PC-9 (cell line): Measurements from ENCODE around the gene PHACTR3. TPM values are rescaled to one million over a fixed set of nuclear protein-coding genes. Genes with fewer than 3 reads are reported as not detected.

Source experiments
- BruUV-seq: library from RNA; stranded (reverse); fragments of 400-500 nt; replicated peaks from 2 replicates; lab custom pipeline; 2021; lab: Mats Ljungman, UMichigan
- CTCF ChIA-PET: fragments of 300-600 bp; sonication (Branson Sonifier 250); formaldehyde crosslinking; loops from one replicate; lab custom pipeline; 2022; ENCODE audit warnings: antibody characterized with exemption; lab: Charles Lee
- POLR2A ChIA-PET: fragments of 300-600 bp; sonication (Branson Sonifier 250); formaldehyde crosslinking; loops from one replicate; lab custom pipeline; 2022; ENCODE audit warnings: antibody characterized with exemption; ENCODE audit not compliant: unreplicated experiment; lab: Charles Lee
- DNase-seq, 2 experiments: peaks; one replicate each; pipeline versions ENCODE4 v3.0.0 to v3.0.0-alpha.2; 2015 to 2022; ENCODE audit warnings: mixed read lengths in 1 of 2
- H2AFZ ChIP-seq: fragments of 200-600 bp; sonication (generic); 2 replicates; pipeline ENCODE4 v1.8.1; 2017; ENCODE audit warnings: antibody characterized with exemption
- H3F3A ChIP-seq: fragments of 200-600 bp; sonication (generic); 2 replicates; pipeline ENCODE4 v1.8.1; 2017; ENCODE audit warnings: antibody characterized with exemption, mild to moderate bottlenecking, low read depth; ENCODE audit not compliant: insufficient read depth
- H3K27ac ChIP-seq: fragments of 200-600 bp; sonication (generic); 2 replicates; pipeline ENCODE4 v1.6.1; 2016; ENCODE audit warnings: mixed run types
- H3K27me3 ChIP-seq: fragments of 200-600 bp; sonication (generic); 2 replicates; pipeline ENCODE4 v1.6.1; 2016; ENCODE audit warnings: low read depth, mixed run types; ENCODE audit not compliant: insufficient read depth
- H3K36me3 ChIP-seq: fragments of 200-600 bp; sonication (generic); 2 replicates; pipeline ENCODE4 v1.6.1; 2016; ENCODE audit warnings: low read depth, mixed run types
- H3K4me1 ChIP-seq: fragments of 200-600 bp; sonication (generic); replicated peaks from 2 replicates; pipeline ENCODE4 v1.6.1; 2016; ENCODE audit warnings: mixed run types; ENCODE audit not compliant: insufficient read depth
- H3K4me2 ChIP-seq: fragments of 200-600 bp; sonication (generic); 2 replicates; pipeline ENCODE4 v1.6.1; 2017; ENCODE audit warnings: mixed run types
- H3K4me3 ChIP-seq: fragments of 200-600 bp; sonication (generic); 2 replicates; pipeline ENCODE4 v1.6.1; 2016; ENCODE audit warnings: mixed run types
- H3K79me2 ChIP-seq: fragments of 200-600 bp; sonication (generic); 2 replicates; pipeline ENCODE4 v1.6.1; 2017; ENCODE audit warnings: low read depth, mixed run types
- H3K9me2 ChIP-seq: fragments of 200-600 bp; sonication (generic); 2 replicates; pipeline ENCODE4 v1.8.1; 2017; ENCODE audit warnings: mild to moderate bottlenecking; ENCODE audit not compliant: insufficient read depth
- H3K9me3 ChIP-seq: fragments of 200-600 bp; sonication (generic); 2 replicates; pipeline ENCODE4 v1.8.1; 2016; ENCODE audit warnings: low read depth; ENCODE audit not compliant: insufficient read depth
- H4K20me1 ChIP-seq: fragments of 200-600 bp; sonication (generic); 2 replicates; pipeline ENCODE4 v1.8.1; 2017; ENCODE audit not compliant: insufficient read depth
- EZH2 ChIP-seq: fragments of 200-600 bp; sonication (generic); IDR thresholded peaks from 2 replicates; pipeline ENCODE4 v1.8.0; 2017; ENCODE audit warnings: antibody characterized with exemption, low read depth
- intact Hi-C: fragments of 100-400 bp; cut with micrococcal nuclease; formaldehyde crosslinking; loops from one replicate; pipeline ENCODE4 v1.10.0; 2022; ENCODE audit not compliant: unreplicated experiment
- total RNA-seq: library from RNA; stranded (reverse); gene quantifications from 2 replicates; pipeline ENCODE4 v1.2.3, GENCODE V29; 2021
- TF ChIP-seq, protein P1 (sequence below): fragments of 200-600 bp; sonication (generic); conservative IDR thresholded peaks from 2 replicates; pipeline ENCODE4 v1.6.1; 2017; ENCODE audit warnings: mixed run types, antibody characterized with exemption, mild to moderate bottlenecking, moderate library complexity

Gene PHACTR3
- total RNA-seq, 1 experiment from 2014 or later: 0.41 TPM

DNA sequence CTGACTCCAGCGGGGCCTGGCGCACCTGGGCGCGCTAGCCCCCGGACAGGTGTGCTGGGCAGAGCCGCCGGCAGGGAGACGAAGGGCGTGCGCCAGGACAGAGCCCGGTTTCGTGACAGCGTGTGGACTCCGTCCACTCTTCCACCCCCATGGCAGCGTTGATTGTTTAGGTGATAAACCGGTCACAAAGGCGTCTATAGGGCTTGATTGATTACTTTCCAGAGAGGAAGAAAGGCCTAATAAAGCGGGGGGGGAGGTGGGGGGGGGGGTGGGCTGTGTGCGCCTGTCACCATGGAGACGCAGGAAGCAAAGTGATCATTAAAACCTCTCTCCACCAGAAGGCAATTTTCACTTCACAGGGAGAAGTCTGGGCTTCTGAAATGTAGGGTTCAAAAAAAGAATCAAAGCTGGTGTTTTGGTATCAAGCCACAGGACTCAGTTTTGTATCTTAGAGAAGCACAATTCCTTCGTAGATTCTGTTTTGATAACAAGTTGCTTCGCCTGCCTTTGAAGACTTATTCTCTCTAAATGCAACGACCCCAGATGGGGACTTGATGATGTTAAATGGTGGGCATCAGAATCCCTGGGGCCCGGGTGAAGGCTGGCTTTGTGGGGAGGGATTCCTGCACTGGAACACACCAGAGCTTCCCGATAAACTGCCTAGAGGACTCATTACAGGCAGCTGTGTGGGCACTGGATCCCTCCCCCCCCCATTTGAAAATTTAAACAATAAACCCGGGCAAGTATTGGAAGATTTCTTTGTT lies 1.4 kb downstream of the PHACTR3 start:
- ChIA-PET POLR2A (no interaction called here), CTCF (no interaction called here)
- no peaks in the 10 kb centered on the region for H3K79me2 ChIP-seq
- no peaks in the 10 kb centered on the region for H3K4me1 ChIP-seq
- H3K36me3 ChIP-seq: no peaks in the 10 kb centered on the region
- H3K9me2 ChIP-seq: no peaks in the 10 kb centered on the region
- TF ChIP-seq EZH2: no peak
- TF ChIP-seq, protein P1, sequence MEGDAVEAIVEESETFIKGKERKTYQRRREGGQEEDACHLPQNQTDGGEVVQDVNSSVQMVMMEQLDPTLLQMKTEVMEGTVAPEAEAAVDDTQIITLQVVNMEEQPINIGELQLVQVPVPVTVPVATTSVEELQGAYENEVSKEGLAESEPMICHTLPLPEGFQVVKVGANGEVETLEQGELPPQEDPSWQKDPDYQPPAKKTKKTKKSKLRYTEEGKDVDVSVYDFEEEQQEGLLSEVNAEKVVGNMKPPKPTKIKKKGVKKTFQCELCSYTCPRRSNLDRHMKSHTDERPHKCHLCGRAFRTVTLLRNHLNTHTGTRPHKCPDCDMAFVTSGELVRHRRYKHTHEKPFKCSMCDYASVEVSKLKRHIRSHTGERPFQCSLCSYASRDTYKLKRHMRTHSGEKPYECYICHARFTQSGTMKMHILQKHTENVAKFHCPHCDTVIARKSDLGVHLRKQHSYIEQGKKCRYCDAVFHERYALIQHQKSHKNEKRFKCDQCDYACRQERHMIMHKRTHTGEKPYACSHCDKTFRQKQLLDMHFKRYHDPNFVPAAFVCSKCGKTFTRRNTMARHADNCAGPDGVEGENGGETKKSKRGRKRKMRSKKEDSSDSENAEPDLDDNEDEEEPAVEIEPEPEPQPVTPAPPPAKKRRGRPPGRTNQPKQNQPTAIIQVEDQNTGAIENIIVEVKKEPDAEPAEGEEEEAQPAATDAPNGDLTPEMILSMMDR: no peak
- BruUV-seq: no TSS peak
- H3K4me2 ChIP-seq: no peak overlapping the region
- no peaks in the 10 kb centered on the region for H3F3A ChIP-seq
- no peak overlapping the region for H3K4me3 ChIP-seq
- H3K27me3 ChIP-seq: peaks cover 74% of the 10 kb centered on the region
- H2AFZ ChIP-seq: no peak overlapping the region
- DNase-seq: no peak
- no peak overlapping the region for H3K27ac ChIP-seq
- H3K9me3 ChIP-seq: no peaks in the 10 kb centered on the region
- intact Hi-C loops: no loop called here
- H4K20me1 ChIP-seq: peaks cover 4% of the 10 kb centered on the region; the same call in 1 of the 2 replicates

DNA sequence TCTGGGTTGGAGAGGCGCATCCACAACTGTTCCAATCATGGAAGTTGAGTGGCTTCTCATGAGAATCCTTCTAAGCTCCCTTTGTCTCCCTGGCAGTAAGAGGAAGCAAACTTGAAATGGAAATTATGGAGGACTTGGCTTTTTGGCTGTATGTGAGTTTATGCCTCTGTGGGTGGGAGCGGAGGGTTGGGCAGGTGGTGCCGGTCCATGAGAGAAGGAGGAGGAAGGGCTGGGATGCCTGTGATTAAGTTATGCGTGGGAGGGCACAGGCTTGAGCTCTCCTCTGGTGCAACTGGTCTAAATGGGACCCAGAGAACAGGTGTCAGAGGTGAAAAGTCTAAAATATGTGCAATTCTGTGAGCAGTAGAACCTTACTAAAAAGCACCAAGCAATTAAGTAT lies 2.2 kb downstream of the PHACTR3 start:
- CTCF ChIA-PET: no interaction called here

DNA sequence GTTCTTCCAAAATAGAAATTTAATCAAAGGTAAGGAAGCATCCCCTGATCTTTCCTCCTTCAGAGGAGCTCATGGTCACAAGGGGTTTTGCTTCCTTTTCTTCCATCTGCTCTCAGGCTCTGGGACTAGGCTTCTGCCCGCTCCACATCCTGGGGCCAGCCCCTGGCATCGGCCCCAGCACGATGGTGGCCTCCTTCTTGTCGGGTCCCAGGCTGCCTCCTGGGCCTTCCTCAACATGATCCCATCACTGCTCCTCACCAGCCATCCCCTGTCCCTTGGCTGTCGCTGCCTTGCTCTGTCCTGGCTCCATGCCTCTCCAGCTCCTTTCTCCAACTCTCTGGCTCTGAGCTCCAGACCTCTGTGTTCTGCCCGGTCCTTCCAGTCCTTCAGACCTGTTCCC lies 4.1 kb downstream of the PHACTR3 start:
- intact Hi-C loops: no loop called here
- no peak for TF ChIP-seq EZH2
- TF ChIP-seq, protein P1: no peak
- Histone ChIP-seq H3K9me2 (no peaks in the 10 kb centered on the region), H2AFZ (no peak overlapping the region), H3K4me2 (no peak overlapping the region), H4K20me1 (no peaks in the 10 kb centered on the region; the same call in 1 of the 2 replicates), H3K27me3 (peaks cover 74% of the 10 kb centered on the region), H3K9me3 (no peaks in the 10 kb centered on the region), H3K4me1 (no peaks in the 10 kb centered on the region), H3F3A (no peaks in the 10 kb centered on the region), H3K27ac (no peak overlapping the region), H3K4me3 (no peak overlapping the region), H3K79me2 (no peaks in the 10 kb centered on the region), H3K36me3 (no peaks in the 10 kb centered on the region)
- DNase-seq: no peak
- BruUV-seq: no TSS peak
- POLR2A ChIA-PET: no interaction called here
- CTCF ChIA-PET: no interaction called here

More for the DNA sequence above, 2.2 kb downstream of the PHACTR3 start:
- H4K20me1 ChIP-seq: peaks cover 4% of the 10 kb centered on the region; the same call in 1 of the 2 replicates
- no peak overlapping the region for H3K4me3 ChIP-seq
- no peak overlapping the region for H3K4me2 ChIP-seq
- no TSS peak for BruUV-seq
- H3F3A ChIP-seq: no peaks in the 10 kb centered on the region
- no peaks in the 10 kb centered on the region for H3K36me3 ChIP-seq
- TF ChIP-seq EZH2: no peak
- no peaks in the 10 kb centered on the region for H3K9me2 ChIP-seq
- DNase-seq: no peak
- POLR2A ChIA-PET: no interaction called here
- H3K79me2 ChIP-seq: no peaks in the 10 kb centered on the region
- H3K9me3 ChIP-seq: no peaks in the 10 kb centered on the region
- H3K4me1 ChIP-seq: no peaks in the 10 kb centered on the region
- no peak overlapping the region for H3K27ac ChIP-seq
- intact Hi-C loops: no loop called here
- H3K27me3 ChIP-seq: peaks cover 74% of the 10 kb centered on the region
- no peak overlapping the region for H2AFZ ChIP-seq
